ENCODE measurements around the gene ELL. TPM values are rescaled to one million over a fixed set of nuclear protein-coding genes. Genes with fewer than 3 reads are reported as not detected.

ELL gene
- total RNA-seq, 1 experiment from 2014 or later = 22.9 TPM

DNA sequence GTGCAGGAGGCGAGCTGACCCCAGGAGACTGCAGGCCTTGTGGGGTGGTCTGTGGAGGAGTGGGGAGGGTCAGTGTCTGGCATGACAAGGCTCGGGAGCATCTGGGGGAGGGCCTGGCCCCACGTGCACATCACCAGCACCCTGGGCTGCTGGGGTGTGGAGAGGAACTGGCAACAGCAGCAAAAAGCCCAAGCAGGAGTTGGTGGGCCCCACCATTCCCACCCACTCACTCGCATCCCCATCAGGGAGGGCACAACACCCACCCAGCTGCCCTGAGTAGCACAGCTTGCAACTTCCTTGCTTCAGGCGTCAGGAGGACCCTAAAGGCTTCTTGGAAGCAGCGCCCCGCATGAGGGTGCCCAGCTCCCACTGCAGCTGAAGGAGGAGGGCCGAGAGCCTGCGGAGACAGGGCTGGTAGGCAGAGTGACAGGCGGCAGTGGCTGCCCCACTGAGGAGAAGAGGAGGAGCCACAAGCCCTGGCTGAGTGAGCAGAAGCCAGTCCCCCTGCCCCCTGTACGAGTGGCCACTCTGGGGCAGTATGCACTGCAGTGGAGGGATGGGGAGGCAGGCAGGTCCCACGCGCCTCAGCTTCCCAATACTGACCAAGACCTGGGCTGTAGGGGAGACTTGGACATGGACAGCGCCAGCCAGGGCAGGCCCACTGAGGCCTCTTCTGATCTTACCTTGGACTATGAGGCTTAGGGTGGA is 26.5 kb downstream of the ELL start:
- no peak overlapping the region; the same call in 1 of the 2 replicates for H3K27ac ChIP-seq (ENCODE audit: low read depth, low read length)
- no peaks in the 10 kb centered on the region for H4K20me1 ChIP-seq (ENCODE audit: insufficient read depth)
- RAD21 ChIA-PET (ENCODE audit: low non-redundant PET in 1 of 2, low total read pairs in 2 of 2, uncharacterized antibody in 2 of 2, unreplicated experiment in 2 of 2) = no interaction called here
- TF ChIP-seq, protein P1, sequence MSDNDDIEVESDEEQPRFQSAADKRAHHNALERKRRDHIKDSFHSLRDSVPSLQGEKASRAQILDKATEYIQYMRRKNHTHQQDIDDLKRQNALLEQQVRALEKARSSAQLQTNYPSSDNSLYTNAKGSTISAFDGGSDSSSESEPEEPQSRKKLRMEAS (IDR thresholded peaks at IDR 0.05) = no peak
- TF ChIP-seq ELF1 (IDR thresholded peaks at IDR 0.05; ENCODE audit: borderline replicate concordance, low read depth) (no peak), POLR2A (IDR thresholded peaks at IDR 0.05; ENCODE audit: borderline replicate concordance, extremely low read depth, insufficient read depth, insufficient read length) (no peak), POLR2AphosphoS5 (IDR thresholded peaks at IDR 0.05; ENCODE audit: low read depth, low read length) (no peak), ZNF274 (IDR thresholded peaks at IDR 0.05; ENCODE audit: low read depth, low read length) (no peak), ZFX (IDR thresholded peaks at IDR 0.05) (no peak), TCF7L2 (IDR thresholded peaks at IDR 0.05; ENCODE audit: borderline replicate concordance, extremely low read depth, insufficient read depth, insufficient read length) (no peak), EGR1 (IDR thresholded peaks at IDR 0.05; ENCODE audit: low read depth) (no peak), EZH2 (IDR thresholded peaks at IDR 0.05) (no peak), FOSL1 (IDR thresholded peaks at IDR 0.05; ENCODE audit: low read depth) (no peak), SP1 (IDR thresholded peaks at IDR 0.05; ENCODE audit: low read depth) (no peak), RAD21 (IDR thresholded peaks at IDR 0.05; ENCODE audit: low read depth) (no peak), JUND (IDR thresholded peaks at IDR 0.05) (no peak)
- TF ChIP-seq, protein P2, sequence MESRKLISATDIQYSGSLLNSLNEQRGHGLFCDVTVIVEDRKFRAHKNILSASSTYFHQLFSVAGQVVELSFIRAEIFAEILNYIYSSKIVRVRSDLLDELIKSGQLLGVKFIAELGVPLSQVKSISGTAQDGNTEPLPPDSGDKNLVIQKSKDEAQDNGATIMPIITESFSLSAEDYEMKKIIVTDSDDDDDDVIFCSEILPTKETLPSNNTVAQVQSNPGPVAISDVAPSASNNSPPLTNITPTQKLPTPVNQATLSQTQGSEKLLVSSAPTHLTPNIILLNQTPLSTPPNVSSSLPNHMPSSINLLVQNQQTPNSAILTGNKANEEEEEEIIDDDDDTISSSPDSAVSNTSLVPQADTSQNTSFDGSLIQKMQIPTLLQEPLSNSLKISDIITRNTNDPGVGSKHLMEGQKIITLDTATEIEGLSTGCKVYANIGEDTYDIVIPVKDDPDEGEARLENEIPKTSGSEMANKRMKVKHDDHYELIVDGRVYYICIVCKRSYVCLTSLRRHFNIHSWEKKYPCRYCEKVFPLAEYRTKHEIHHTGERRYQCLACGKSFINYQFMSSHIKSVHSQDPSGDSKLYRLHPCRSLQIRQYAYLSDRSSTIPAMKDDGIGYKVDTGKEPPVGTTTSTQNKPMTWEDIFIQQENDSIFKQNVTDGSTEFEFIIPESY (IDR thresholded peaks at IDR 0.05; ENCODE audit: extremely low read depth, insufficient replicate concordance, low read length) = no peak
- TF ChIP-seq, protein P3, sequence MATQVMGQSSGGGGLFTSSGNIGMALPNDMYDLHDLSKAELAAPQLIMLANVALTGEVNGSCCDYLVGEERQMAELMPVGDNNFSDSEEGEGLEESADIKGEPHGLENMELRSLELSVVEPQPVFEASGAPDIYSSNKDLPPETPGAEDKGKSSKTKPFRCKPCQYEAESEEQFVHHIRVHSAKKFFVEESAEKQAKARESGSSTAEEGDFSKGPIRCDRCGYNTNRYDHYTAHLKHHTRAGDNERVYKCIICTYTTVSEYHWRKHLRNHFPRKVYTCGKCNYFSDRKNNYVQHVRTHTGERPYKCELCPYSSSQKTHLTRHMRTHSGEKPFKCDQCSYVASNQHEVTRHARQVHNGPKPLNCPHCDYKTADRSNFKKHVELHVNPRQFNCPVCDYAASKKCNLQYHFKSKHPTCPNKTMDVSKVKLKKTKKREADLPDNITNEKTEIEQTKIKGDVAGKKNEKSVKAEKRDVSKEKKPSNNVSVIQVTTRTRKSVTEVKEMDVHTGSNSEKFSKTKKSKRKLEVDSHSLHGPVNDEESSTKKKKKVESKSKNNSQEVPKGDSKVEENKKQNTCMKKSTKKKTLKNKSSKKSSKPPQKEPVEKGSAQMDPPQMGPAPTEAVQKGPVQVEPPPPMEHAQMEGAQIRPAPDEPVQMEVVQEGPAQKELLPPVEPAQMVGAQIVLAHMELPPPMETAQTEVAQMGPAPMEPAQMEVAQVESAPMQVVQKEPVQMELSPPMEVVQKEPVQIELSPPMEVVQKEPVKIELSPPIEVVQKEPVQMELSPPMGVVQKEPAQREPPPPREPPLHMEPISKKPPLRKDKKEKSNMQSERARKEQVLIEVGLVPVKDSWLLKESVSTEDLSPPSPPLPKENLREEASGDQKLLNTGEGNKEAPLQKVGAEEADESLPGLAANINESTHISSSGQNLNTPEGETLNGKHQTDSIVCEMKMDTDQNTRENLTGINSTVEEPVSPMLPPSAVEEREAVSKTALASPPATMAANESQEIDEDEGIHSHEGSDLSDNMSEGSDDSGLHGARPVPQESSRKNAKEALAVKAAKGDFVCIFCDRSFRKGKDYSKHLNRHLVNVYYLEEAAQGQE (IDR thresholded peaks at IDR 0.05; ENCODE audit: low read depth) = no peak
- TF ChIP-seq, protein P4, sequence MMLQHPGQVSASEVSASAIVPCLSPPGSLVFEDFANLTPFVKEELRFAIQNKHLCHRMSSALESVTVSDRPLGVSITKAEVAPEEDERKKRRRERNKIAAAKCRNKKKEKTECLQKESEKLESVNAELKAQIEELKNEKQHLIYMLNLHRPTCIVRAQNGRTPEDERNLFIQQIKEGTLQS (IDR thresholded peaks at IDR 0.05) = no peak
- TF ChIP-seq, protein P5, sequence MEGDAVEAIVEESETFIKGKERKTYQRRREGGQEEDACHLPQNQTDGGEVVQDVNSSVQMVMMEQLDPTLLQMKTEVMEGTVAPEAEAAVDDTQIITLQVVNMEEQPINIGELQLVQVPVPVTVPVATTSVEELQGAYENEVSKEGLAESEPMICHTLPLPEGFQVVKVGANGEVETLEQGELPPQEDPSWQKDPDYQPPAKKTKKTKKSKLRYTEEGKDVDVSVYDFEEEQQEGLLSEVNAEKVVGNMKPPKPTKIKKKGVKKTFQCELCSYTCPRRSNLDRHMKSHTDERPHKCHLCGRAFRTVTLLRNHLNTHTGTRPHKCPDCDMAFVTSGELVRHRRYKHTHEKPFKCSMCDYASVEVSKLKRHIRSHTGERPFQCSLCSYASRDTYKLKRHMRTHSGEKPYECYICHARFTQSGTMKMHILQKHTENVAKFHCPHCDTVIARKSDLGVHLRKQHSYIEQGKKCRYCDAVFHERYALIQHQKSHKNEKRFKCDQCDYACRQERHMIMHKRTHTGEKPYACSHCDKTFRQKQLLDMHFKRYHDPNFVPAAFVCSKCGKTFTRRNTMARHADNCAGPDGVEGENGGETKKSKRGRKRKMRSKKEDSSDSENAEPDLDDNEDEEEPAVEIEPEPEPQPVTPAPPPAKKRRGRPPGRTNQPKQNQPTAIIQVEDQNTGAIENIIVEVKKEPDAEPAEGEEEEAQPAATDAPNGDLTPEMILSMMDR (IDR thresholded peaks at IDR 0.05 in 2 of 3, conservative IDR thresholded peaks at IDR 0.05 in 1 of 3; ENCODE audit: borderline replicate concordance in 1 of 3, insufficient read depth in 1 of 3, low read depth in 2 of 3, low read length in 2 of 3) = no peak
- ATAC-seq = no peak
- POLR2A ChIA-PET = interaction anchor here (1.0 kb wide), 1 partner anchor 25 kb away, joined by 3 read pairs; no protein-coding TSS in a partner anchor
- no peak overlapping the region for H3K9ac ChIP-seq (ENCODE audit: low read length)
- BruUV-seq (replicated peaks) = no TSS peak
- CTCF ChIA-PET = no interaction called here
- H2AFZ ChIP-seq (ENCODE audit: low read depth, low read length, poor library complexity, severe bottlenecking) = no peak overlapping the region
- H3K27me3 ChIP-seq (ENCODE audit: insufficient read depth, low read length) = no peaks in the 10 kb centered on the region
- intact Hi-C loops (cut with micrococcal nuclease) = no loop called here
- H3K9me2 ChIP-seq (ENCODE audit: insufficient read depth) = no peaks in the 10 kb centered on the region
- no peak overlapping the region for H3K4me3 ChIP-seq (replicated peaks in 1 of 2; ENCODE audit: low read depth in 1 of 2, low read length in 2 of 2)
- no peaks in the 10 kb centered on the region for H3K9me3 ChIP-seq (ENCODE audit: control insufficient read depth in 1 of 2, insufficient read depth in 1 of 2, low read depth in 1 of 2, low read length in 2 of 2)
- peaks cover 9 to 10% of the 10 kb centered on the region in 2 experiments for H3K4me1 ChIP-seq (ENCODE audit: control insufficient read depth in 1 of 2, insufficient read depth in 2 of 2, low read length in 2 of 2)
- no peak for DNase-seq (ENCODE audit: low read depth, low spot score)
- no peaks in the 10 kb centered on the region for H3K36me3 ChIP-seq (ENCODE audit: control insufficient read depth in 1 of 2, insufficient read depth in 2 of 2, low read length in 2 of 2)
- H3K79me2 ChIP-seq (ENCODE audit: insufficient read depth, low read length) = peaks cover 87% of the 10 kb centered on the region
- H3K4me2 ChIP-seq (ENCODE audit: low read length) = no peak overlapping the region
